NCI-H2171 treated with DMSO at 0.1 percent for 48 hours (cell line): Measurements from ENCODE around the gene STUM.
"Not testable (repeated sequence)": the region's sequence is repeated elsewhere in the genome, so short reads cannot be mapped to it uniquely, and the experiment has no call there.

Experiments
- DNase-seq: peaks from one replicate; lab custom pipeline; 2025; lab: John Stamatoyannopoulos, UW

STUM gene

DNA sequence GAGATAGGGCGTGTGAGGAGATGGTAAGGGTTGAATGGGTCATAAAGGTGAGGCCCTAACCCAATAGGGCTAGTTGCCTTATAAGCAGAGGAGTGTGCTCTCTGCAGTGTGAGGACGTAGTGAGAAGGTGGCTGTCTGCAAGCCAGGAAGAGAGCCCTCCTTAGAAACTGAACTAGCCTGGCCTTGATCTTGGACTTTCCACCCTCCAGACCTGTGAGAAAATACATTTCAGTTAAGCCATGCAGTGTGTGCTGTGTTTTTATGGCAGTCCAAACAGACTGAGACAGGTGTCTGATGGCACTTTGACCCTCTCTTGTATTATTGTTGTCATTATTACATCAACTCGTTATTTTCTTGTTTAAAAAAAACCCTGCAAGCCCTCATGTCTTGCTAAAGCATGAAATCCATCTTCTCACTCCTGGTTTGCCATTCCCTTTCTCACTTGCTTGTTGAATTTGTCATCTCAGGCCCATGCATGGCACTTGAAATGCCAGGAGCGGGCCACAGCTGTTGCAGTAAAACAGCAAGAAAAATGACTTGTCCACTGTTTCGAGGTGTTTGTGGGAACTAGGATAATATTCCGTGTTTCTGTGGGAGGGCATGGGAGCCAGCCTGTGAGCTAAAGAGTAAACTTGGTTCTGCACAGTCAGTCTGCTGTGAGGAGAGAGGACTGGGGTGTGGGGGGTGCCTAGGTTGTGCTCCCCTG is 78.6 kb downstream of the STUM start:
- no peak for DNase-seq

DNA sequence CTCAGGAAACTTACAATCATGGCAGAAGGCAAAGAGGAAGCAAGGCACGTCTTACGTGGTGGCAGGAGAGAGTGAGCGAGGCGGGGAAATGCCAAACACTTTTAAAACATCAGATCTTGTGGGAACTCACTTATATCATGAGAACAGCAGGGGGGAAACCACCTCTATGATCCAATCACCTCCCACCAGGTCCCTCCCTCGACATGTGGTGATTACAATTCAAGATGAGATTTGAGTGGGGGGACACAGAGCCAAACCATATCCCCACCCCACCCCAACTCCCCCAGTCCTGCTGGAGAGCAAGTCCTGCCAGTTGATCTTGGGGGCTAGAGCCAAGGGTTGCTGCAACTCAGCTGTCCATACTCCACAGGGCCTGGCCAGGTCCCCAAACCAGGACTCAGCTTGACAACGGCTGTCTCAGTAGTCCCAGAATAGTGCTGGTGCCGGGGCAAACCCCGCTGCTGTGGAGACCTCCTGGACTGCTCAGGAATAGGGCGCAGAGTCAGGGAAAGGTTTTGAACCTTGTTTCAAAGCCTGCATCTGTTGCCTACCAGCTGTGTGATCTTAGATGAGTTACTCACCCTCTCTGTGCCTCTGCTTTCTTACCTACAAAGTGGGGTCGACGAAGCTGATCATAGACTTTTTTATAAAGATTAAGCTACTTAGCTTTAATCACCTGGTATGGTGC is 79.5 kb downstream of the STUM start:
- no peak for DNase-seq

DNA sequence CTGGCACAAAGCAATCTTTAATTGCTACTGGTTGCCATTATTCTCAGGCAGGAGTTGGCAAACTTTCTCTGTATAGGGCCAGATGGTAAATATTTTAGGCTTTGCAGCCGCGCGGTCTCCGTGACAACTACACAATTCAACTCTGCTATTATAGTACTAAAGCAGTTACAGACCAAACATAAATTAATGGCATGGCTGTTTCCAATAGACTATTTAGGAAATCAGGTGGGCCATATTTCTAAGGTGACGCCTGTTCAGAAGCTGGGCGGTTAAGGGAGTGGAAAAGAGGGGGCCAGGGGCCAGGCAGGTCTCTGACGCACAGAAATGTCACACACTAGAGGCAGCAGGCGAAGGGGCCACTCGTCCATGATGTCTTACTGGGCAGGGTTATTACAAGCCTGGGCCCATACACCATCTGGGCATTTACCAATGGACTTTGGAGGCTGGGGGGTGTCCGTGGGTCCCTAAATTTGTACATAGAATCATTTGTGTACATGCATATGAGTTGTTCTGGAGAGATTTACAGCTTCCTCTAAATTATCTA is 80.1 kb downstream of the STUM start:
- peak; percentile 26 for DNase-seq

DNA sequence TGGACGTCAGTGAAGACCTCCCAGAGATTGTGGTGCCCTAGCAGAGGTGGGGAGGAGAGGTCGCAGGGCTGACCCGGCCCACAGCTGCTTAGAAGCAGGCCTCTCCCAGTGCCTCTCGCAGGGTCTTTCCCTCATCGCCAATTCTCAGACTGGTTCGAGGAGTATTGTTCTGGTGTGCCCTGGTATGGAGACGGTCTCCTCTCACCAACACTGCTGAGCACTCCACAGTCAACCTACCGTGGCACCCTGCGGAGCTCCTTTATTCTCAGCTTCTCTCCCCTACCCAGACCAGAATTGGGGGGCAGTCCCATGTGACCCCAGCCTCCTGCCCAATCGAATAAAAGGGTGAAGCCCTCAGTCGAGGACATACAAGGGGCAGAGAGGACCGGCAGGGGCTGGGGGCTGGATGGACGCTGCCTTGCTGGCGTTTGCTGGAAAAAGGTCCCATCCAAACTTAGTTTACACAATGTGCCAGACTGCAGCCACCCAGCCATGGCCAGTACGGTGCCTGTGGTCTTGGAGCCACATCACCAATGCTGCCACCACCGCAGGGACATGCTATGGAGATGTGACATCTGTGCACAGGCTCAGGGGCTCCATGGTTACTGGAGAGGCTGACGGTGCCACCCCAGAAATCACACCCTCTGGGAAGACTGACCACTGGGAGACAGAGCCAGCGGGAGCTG is 80.8 kb downstream of the STUM start:
- no peak for DNase-seq

DNA sequence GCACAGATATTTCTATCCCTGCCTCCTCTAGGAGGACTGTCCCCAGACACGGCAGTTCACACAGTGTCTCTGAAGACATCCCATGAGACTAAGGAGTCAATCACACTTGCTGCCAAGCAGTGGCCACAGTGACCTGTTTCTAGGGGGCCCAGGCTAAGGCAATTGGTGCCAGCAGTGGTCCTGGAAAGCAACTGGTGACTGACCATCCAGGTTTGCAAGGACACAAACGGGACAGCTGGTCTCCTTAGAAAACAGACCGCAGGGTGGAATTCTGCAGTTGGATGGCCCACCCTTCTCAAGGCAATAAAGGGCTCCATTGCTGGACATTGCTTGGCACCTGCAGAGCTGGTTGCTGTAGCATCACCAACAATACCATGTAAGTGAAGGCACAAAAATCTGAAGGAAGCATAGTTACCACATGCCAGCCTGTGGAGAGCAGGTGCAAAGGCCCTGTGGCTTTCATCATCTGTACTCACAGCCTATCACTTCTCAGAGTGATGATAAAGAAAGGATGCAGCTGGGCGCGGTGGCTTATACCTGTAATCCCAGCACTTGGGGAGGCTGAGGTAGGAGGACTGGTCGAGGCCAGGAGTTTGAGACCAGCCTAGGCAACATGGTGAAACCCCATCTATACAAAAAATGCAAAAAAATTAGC is 81.5 kb downstream of the STUM start:
- DNase-seq = no peak

DNA sequence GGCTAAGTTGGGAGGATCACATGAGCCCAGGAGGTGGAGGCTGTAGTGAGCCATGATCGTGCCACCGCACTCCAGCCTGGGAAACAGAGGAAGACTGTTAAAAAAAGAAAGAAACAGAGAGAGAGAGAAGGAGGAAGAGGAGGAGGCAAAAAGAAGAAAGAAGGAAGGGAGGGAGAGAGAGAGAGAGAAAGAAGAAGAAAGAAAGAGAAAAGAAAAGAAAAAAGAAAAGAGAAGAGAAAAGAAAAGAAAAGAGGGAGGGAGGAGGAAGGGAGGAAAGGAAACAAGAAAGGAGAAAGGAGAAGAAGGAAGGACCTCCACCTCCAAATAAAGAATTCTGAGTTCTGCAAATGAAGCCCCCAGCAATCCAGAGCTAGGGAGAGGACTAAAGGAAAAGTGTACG is 82.0 kb downstream of the STUM start:
- no peak for DNase-seq

DNA sequence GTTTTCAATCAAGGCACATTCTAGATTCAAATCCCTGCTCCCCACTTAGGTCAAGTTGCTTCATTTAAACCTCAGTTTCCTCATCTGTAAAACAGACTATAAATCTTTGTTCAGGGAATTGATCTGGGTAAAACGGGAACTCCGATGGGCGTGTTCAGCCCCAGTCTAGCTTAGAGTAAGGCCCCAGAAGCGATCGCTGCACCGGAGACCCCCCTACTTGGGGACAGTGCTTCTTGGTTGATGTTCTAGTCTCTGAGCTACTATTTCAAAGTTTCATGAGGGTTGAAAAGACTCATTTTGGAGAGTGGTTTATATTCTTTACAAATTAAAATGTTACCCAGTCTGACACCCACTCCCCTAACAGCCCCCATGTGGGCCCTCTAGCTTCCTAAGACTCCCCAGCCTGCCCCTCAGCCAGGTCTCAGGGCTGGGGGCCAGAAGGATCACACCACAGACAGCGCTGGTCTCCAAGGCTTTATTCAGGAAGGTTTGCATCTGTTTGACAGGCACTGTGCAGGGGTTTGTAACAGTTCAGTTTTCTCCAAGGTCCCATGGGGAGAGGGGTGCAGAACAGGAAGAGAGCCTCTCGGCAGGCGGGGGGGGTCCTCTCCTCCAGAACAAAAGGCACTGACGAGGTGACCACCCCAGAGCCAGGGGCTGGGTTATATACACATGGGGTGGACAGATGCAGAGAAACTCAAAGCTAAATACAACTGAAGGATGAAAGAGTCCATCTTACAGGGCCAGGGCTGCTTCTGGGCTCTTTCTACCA is 82.9 kb downstream of the STUM start:
- DNase-seq = no peak

DNA sequence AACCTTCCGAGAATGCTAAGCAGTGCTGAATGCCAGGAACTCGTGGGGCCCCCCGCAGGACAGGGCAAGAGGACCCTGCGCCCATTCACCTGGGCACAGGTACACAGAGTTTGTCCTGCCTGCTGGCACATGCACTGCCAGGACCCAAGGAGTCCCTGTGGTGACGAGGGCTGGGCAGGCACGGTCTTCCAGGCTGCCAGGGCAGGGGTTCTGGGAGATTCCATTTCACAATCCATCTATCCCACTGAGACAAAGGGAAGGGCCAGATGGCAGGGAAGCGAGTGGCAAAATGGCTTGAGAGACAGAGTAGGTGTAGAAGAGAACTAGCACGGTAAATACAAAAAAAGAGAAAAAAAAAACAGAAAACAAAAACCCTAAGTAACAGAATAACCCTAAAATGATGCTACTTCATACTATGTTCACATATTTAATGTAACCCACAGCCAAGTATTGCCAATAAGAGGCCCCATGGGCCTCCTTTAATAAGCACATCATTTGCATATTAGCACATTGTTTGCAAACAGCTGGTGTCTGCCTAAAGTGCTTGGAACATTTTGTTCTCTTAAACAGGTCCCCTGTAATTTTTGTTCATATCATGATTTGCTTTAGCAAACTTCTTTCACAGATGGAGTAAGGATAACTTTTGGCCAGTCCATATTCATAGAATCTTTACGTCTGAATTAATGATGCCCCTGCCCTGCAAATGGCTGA is 83.8 kb downstream of the STUM start:
- peak; percentile 51 for DNase-seq

DNA sequence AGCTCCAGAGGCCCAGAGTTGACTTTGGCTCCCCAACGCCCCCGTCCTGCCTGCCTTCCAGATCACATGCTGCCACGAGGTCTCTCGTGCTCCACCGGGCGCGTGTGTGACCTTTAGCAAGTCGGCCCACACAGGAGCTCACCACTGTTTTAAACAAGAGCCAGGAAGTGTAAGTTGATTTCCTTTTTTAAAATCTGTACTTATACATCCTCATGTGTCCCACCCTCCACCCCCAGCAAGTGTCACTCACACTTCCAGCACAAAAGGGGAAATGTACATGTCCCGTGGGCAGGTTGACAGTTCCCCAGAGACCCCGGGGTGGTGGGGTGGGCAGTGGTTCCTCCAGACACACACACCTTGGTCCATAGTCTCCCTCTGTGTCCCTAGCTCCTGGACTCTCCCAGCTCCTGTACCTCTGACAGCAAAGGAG is 84.4 kb downstream of the STUM start:
- DNase-seq = no peak

DNA sequence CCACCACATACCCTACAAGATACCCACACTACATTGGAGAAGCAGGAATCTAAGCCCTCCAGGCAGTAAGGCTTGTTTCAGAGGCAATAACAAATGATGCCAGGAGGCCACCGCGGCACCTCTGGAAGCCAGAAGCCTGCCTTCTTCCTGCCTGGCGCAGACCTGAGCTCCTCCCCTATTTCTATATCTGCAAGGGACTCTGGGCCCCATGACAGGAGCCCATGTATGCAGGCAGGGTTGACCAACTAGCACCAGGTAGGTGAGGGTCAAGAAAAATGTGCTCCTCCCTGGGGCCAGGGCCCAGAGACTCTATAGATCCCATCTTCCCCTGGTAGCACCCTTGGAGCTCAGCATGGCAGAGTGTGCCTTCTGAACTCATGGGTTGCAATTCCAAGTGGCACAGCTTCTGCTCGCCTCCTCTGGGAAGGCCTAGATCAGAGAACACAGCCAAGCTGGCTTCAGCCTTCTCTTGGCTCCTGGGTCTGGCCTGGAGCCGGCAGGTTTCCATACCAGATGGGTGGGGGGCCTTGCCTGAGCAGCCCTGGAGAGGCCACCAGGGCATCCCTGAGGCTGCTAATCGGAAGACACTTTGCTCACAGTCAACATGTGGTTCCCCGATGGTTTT is 85.1 kb downstream of the STUM start:
- DNase-seq = peak; percentile 37

DNA sequence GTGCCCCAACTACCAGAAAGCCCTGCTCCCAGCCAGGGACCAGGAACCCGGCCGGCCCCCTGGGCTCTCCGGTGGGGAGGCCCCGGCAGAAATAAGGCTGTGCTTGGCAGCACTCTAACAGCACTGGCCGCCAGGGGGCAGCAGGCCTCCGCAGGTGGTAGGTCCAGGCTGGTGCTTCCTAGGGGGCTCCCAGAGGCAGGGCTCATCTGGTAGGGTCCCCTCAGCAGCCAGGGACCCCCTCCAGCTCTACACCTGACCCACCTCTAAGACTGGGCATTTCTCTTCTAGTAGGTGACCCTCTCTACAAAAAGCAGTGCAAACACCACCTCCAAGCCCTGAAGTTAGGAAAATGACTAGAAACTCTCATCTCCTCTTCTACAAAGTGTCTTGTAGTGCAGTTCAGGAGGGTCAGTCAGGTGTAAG is 85.6 kb downstream of the STUM start:
- DNase-seq = peak; percentile 47

DNA sequence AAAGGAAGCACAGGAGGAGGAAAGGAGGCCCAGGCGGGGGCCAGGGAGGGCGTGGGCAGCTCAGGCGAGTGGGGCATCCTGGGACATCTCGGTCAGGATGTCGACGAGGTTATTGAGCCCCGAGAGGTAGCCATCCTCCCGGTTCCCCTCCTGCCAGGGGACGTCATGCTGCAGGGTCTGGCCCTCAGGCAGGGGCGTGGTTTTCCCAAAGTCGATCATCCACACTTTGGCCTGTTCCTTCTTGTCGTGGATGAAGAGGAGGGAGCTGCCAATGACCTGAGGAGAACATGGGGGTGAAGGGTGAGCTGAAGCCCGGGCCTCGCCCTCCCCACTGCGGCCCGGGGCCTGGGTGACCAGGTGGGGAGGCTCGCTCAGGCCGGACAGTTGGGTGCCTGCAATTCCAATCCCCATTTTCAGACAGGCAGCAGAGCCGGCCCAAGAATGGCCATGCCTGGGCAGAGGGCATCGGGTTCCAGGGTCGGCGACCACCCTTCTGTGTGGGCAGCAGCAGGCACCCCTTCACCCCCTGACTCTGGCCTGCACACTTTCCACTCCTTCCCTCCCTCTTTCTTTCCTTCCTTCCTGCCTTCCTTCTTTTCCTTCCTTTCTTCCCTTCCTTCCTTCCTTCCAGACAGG is 86.2 kb downstream of the STUM start:
- no peak for DNase-seq

DNA sequence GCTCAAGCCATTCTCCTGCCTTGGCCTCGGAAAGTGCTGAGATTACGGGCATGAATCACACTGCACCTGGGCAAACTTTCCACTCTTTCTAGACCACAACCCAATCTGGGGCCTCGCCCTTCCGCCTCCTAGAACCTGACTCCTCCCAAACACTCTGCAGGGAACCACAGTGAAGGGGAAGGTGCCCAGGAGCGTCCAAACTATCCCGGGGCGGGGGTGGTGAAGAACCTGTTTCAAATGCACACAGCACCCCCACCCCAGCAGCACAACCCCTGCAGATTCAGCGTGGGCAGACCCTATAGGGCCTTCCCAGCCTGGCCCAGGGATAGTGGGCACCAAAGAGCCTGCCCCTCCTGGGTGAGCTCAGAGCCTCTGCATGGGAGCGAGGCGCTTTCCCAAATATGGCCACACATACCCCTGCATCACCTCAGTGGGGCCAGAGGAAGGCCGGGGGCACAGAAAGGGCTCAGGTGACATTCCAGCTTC is 86.9 kb downstream of the STUM start:
- DNase-seq = no peak

DNA sequence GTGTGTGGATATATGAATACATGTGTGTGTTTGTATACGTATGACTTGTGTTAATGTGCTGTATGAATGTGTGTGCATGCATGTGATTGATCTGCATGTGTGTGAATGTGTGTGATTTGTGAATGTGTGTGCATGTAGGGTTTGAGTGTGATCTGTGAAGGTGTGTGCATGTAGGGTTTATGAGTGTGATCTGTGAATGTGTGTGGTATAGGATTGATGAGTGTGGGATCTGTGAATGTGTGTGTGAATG is 88.2 kb downstream of the STUM start:
- no peak for DNase-seq

DNA sequence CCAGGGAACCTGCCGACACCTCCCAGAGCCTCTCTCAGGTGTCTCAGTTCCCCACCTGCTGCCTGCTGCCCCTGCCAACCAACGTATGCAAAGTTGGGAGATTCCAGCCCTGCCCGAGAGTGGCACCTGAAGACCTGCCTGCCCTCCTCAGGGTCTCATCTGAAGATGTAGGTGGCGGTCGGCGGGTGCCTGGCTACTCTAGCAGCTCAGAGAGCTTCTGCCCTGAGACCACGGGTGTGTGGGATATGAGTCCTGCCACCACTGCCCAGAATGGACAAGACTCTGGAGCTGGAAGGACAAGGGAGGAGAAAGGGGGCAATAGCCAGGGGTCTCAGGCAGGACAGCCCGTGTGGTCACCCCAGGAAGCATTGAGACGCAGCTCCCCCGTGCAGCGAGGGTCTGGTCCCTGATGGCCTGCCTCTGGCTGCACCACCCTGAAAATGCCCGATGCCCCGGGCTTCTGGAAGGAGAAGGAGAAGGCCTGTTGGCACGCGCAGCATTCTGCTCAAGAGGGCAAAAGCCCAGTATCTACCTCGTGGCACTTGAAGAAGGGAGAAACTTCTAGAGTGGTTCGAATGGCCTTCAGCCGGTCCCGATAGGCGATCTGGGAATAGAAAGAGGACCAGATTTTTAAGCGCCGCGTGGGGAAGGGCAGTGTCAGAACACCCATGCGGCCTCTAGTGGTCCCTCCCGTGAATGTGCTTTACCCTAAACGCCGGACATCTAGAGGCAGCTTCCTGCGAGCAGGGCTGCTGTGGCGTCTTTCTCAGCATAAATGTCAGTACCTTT is 88.8 kb downstream of the STUM start:
- no peak for DNase-seq

DNA sequence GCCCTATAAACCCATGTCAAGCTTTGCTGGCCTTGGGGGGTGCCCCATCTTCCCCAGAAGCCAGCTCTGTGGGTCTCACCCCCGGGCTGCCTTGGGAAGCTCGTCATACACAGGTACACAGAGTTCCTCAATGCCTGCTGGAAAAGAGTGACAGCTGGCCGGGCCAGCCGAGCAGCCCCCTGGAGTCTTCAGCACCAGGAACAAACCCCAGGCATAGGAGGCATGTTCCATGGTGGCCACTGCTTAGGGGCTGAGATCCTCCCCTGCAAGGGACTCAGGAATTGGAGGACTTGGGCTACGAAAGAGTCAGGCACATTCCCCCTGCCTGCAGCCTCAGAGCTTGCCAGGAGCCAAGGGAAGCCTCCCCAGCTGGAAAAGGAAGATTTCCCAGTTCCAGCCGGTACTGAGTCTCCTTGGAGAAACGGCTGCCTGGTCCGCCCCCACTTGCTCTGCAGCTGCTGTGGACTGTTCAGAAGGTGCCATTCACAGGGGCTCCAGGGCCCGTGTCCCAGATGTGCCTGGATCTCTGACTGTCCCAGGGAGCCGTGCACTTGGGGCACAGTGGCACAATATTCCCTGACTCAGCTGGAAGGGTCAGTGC is 89.5 kb downstream of the STUM start:
- DNase-seq = peak; percentile 55

DNA sequence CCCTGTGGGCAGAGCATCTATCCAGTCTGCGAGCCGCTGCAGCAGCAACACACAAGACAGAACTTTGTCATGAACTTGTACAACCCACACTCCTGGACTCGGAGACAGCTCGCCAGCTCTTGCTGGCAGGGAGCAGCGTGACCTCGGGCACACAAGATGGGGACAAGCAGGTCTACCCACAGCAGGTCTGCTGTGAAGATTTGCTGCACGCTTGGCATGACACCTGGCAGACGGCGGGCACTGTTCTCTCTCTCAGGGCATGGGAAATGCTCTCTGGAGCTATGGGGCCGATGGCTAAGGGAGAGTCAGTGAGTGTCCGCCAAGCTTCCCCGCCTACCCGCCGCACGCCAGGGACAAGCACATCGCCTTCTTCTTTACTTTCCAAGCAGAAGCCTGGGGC is 90.0 kb downstream of the STUM start:
- no peak for DNase-seq

DNA sequence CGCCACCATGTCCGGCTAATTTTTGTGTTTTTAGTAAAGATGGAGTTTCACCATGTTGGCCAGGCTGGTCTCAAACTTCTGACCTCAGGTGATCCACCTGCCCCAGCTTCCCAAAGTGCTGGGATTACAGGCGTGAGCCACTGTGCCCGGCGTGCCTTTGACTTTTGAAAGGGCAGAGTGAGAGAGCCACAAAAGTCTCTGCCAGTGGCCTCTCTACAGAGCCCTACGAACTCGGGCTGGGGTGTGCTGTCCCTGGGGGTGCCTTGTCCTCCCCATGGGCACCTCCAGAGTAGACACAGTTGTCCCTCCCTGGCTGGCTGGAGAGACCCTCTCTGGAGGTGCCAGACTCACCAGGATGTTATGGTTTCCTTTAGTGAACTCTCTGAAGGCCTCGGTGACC is 90.6 kb downstream of the STUM start:
- DNase-seq = not testable (repeated sequence)

DNA sequence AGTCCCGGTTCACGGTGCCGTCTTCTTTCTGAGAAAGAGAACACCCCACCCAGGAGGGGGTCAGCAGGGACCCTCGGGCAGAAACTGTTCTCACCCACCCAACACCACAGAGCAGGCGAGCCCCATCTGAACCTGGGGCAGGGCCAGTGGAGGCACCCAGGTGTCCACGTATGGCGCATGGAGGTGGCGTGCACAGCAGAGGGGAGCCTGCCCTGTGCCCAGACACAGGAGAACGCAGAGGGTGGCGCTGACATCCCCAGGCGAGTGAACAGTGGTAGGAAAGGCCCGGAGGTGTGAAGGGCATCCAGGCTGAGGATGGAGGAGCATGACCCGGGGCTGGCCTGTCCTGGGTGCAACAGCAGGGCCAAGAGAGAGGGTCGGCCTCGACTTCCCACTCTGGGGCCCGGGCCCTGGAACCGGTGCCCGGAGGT is 91.1 kb downstream of the STUM start:
- no peak for DNase-seq
